Activated T-cell treated with anti-CD3 and anti-CD28 coated beads for 1 hour (primary cell): ENCODE measurements around the gene TRRAP.

Experiments used
- DNase-seq: peaks from one replicate; pipeline ENCODE4 v3.0.0-alpha.2; 2020; ENCODE audit warnings: low read depth

The TRRAP gene

DNA sequence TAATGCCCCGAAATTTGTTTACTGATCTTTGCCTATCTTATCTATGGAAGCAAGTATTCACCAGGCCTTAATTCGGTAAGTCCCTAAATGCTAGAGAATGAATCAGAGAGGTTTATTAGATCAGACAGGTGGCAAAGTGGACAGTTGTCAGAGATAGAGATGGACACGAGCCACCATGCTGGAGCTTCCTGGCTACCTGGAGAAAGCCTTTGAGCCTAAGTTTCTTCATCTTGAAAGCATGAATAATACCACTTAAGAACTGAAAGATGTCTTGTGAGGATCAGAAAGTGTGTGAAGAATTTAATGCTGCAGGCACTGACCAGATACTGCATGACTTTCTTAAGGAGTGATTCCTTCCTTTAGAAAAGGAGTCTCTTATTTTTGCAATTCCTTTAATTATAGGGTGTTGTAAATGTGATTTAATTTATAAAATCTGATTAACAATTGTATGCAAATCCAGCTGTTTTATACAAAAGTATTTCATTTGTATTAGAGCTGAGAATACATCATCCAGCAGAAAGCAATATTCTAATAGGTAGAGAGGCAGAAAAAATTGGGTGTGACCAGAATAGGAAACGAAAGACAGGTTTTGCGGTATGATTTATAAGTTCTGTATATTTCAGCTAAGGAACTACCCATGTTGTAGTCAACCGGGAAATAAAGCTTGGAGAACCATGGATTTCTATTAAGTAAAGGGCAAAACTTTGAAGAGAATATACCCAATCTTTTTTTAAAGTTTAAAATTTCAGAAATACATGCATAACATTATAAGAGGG, 182.9 kb downstream of the TRRAP start:
- DNase-seq = no peak
